GM18511 (cell line): ENCODE results near the gene ANKRD9.
"Not testable (repeated sequence)": the region's sequence is repeated elsewhere in the genome, so short reads cannot be mapped to it uniquely, and the experiment has no call there.

ENCODE experiments used
- ATAC-seq: cut with Tn5 transposase; IDR thresholded peaks from one replicate; pipeline ENCODE4 v1.9.1; 2021; ENCODE audit warnings: mild to moderate bottlenecking, moderate library complexity; ENCODE audit not compliant: unreplicated experiment

ANKRD9 gene, protein sequence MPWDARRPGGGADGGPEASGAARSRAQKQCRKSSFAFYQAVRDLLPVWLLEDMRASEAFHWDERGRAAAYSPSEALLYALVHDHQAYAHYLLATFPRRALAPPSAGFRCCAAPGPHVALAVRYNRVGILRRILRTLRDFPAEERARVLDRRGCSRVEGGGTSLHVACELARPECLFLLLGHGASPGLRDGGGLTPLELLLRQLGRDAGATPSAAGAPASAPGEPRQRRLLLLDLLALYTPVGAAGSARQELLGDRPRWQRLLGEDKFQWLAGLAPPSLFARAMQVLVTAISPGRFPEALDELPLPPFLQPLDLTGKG

DNA sequence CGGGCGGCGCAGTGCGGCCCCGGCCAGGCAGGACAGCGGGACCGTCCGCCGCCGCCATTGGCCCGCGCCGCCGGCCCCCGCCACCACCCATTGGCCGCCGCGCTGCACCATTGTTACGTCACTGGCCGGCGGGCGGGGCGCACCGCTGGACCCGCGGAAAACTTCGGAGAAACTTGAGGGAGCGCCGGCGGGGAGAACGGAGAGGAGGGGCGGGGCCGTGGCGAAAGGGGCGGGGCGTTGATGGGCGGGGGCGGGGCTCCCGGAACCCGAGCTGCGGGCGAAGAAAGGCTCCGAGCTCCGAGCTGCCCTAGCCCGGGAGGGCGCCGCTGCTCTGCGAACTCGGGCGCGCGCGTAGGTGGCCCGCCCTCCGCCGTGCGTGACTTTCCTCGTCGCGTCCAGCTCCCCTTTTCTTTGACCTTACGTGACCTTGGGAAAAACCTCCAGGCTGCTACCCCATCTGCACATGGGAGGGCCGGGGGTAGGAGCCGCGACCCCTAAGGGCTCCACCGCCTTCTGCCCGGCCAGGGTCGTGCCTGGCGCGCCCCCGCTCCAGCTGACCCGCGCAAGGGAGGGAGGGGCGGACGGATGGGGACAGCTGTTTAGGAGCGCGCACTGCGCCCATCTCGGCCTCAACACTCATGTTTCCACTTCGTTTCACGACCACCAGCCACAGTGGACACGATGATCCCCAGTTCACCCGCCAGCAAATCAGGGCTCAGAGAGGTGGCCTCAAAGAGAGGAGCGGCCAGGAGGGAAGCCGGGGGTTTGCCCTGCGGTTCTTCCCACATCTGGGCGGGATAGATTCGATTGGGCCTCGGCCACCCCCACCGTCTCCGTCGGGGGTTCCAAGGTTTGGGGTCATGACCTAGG is at the start of gene ANKRD9:
TSS of gene ANKRD9 (minus strand) at position 31 of the 870 bp plus-strand sequence. CDS start 1,887 bp downstream, outside the sequence.
- ATAC-seq, result peak; percentile 82

DNA sequence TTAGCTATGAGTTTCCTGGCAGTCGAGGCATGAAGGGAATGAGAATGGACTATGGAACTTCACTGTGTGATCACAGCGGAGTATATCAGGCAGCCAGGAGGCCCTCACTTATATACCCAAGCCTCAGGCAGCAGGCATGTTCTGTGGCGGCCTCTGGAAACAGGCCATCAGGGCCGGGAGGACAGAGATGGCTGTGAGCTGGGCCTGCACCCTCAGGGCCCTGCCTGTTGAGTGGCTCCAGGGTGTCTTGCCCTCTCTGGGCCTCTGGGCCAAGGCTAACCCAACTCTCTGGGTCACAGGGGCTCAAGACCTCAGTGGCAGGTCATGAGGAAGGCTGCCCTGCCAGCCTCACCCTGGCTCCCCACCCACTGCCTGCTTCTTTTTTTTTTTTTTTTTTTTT is 49.0 kb upstream of the ANKRD9 start:
- ATAC-seq, result no peak

DNA sequence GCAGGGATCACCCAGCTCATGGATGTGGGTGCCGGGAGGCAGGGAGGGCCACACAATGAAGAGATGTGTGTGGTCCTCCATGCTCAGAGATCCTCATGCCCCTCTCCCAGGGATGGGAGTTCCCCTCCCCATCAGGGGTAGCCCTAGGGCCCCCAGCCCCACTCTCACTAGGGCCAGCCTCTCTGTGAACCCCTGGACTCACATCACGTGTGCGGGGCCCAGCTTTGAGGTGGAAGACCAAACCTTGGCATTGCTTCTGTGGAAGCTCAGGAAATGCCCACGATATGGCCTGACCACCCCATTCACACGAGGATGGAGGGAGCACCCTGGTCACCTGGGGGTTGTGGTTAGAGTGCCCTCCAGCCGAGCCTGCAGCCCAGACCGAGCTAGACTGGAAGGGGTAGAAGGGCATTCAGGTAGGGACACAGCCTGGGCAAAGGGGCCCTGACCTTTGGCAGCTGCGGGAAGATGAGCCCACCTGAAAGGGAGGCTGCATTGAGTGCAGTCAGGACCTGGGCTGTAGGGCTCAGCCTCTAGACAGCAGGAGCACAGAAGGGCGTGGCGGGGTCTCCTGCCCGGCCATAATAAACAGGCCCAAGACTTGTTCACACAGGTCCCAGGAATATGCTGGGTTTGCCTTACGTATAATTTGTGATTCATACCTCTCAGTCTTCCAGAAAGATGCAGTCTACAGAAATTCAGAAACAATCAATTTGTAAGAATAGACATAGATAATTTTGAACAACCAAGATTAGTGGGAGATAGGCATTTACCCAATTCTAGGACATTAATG is 48.1 kb upstream of the ANKRD9 start:
- ATAC-seq, result no peak

DNA sequence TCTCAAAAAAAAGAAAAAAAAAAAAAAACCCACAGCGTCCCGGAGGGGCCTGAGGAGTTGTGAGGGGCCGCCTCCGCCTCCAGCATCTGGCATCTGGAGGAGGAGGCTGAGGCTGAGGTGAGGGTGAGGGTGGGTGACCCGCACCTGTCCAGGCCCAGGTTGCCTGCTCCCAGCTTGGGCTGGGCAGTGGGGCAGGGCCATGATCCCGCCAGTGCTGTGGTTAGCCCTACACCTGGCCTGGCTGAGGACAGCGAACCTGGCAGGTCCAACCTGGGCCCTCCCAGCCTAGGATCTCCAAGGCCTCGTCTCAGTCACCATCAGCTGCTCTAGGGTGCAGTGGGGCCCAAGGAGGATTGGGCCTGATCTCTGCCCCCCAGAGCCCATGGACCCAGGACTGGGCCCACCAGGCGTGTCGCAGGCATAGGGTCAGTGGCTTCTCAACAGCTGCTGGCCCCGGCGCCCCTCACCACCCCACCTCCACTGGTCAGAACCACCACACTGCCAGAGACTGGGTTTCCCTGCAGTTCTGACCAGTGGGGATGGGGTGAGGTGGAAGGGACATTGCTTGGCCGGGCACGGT is 46.6 kb upstream of the ANKRD9 start:
- ATAC-seq, result no peak

DNA sequence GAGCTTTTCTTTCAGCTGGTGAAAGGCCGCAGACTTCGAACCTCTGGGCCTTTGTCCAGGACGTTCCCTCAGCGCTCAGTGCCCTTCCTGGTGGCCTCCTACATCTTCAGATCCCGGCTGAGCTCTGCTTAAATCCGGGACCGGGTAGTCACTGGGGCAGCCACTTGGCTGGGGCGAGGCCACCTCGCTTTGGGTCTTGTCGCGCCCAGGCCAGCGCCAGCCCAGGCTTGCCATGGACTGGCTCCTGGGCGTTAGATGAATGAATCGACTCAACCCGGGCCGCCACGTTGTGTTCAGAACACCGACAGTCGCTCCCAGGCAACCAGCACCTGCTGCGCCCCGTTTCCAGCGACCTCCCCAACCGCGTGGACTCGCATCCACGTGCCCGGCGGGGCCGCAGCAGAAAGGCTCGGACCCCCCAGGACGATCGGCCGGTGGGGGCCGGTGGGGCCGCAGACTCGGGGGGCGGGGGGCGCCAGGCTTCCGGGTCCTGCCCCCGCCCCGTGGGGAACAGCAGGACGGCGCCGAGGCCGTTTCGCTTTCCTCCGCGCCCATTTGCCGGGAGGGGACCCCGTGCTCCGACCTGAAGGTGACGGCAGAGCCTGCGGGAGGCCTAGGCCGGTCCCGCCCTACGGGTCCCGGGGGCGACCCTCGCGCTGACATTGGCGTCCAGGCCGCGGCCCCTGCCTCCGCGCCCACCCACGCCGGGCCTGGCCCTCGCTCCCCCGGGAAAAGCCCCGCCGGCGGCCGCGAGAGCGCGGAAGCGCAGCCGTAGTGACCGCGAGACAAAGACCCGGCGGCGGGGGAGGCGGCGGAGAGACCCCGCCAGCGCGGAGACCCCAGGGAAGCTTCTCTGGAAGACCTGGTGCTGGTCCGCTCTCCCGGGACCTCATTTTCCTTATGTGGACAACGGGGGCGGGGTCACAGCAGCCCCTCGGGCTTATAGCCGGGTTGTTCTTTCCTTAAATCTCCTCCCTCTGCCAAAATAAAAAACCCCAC is 45.5 kb upstream of the ANKRD9 start:
- ATAC-seq, result peak; percentile 61

DNA sequence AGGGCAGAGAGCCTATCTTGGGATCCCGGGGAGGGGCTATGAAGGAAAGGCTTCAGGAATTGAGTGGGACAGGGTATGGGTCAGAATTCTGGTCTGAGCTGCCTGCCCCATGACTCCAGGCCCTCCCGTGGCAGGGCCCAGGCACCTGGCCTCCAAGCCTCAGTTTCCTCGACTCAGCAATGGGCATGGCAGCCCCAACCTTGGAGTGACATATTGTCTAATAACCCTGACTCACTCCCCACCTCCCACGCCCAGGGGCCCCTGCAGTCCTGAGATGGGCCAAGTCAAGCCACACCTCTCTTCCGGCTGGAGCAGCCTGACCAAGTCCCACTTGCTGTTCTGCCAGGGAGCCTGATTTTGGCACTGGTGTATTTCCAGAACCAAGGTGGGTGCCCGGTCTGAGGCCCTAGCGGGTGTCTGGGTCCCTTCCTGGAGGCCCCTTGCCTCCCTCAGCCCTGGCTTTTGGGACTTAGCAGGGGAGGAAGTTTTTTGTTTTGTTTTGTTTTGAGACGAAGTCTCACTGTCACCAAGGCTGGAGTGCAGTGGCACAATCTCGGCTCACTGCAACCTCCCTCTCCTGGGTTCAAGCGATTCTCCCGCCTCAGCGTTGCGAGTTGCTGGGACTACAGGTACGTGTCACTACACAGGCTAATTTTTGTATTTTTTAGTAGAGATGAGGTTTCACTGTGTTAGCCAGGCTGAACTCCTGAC is 42.6 kb upstream of the ANKRD9 start:
- ATAC-seq, result no peak

DNA sequence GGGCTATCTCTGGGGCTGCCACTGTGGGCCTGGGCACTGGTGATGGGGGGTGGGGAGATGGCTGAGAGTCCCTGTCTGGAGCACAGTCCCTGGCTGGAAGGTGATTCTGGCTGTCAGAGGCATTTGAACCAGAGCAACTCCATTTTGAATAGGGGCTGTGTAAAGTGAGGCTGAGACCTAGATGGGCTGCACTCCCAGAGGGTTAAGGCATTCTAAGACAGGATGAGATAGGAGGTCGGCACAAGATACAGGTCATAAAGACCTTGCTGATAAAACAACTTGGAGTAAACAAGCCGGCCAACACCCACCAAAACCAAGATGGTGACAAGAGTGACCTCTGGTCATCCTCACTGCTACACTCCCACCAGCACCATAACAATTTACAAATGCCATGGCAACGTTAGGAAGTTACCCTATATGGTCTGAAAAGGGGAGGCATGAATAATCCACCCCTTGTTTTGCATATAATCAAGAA is 41.4 kb upstream of the ANKRD9 start:
- not testable (repeated sequence) for ATAC-seq

DNA sequence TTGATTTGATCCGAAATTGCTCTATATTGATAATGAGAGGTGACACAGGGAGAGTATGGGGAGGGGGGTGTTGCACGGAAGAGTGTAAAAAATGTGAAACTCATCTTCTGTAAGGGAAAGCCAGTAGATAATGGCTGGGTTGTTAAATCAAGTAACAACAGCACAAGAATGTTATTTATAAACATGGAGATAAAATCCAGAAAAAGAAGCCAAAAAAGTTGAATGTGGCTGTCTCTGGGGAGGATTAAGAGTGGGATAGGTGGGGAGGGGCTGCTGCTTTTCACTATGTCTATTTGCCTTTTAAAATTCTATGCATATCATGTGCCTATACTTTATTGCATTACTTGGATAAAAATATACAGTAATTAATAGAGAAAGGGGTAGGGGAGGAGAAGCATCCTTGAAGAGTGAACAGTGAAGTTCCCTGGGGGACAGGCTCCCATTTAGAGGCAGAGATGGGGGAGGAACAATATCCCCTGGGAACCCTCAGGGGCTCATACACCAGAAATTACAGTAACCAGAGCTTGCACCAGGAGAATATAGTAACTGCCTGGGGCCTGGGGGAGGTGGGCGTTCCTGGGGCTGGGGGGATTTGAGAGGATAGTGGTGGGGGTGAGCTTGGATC is 39.2 kb upstream of the ANKRD9 start:
- no peak for ATAC-seq

DNA sequence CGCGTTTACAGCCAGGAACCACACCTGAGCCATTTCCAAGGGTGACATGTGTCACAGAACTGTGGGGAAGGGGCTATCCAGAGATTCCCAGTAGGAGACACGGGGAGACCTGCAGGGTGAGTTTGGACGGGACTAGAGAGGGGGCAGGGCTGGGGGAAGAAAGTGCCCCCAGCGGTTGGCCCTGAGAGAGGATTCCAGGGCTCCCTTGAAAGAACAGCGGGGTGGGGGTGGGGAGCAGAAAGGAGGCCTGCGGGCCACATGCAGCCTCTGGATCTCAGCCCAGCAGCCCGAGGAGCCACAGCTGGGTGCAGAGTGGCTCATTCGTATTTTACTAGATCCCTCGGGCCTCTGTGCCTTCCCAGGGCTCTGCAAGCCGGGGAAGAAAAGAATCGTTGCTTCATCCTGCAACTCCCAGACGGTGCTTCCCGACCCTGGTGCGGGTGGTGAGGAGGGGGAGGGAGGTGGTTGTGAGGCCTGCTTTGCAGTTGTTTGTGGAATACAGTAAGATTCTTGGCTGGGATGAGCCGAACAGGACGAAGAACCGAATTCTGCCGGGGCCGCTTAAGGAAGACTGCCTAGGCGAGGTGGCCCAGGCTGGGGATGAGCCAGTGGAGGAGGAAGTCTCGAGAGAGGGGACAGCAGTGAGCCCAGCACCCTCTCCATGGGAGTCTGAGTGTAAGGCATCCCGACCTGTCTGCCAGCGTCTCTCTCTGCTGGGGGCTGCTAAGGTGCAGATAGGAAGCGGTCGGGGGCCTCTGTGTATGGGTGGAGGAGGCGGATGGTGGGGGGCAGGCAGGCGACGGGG is 36.1 kb upstream of the ANKRD9 start:
- no peak for ATAC-seq

DNA sequence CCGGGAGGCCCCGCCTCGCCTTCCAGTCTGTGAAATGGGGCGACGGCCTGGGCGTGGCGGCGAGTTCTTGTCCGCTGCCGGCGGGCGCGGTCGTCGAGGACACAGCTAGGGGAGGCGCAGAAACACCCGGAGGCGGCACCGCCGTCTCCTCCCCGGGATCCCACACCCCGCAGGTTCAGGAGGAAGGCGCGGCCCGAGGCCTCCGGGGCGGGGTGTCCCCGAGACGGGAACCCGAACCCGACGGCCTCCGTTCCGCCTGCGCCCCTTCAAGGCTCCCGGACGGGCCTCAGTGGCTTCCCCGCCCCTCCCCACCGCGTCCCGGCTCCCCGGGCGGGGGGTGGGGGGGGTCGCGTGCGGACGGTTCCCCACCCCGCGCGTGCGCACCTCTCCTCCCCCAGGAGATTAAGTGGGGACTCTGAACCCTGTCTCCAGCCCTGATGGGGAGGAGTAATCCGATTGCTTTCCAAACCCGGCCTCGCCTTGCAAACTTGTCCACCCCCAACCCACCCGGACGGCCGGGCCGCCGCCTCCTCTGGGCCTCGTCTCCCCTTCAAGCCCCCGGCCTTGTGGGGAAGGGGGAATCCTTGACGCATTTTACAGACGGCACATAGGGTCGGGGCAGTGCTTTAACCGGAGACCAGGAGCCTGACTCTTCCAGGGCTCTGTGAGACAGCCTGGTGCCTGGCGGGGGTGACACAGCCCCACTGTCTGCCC is 35.3 kb upstream of the ANKRD9 start:
- no peak for ATAC-seq

DNA sequence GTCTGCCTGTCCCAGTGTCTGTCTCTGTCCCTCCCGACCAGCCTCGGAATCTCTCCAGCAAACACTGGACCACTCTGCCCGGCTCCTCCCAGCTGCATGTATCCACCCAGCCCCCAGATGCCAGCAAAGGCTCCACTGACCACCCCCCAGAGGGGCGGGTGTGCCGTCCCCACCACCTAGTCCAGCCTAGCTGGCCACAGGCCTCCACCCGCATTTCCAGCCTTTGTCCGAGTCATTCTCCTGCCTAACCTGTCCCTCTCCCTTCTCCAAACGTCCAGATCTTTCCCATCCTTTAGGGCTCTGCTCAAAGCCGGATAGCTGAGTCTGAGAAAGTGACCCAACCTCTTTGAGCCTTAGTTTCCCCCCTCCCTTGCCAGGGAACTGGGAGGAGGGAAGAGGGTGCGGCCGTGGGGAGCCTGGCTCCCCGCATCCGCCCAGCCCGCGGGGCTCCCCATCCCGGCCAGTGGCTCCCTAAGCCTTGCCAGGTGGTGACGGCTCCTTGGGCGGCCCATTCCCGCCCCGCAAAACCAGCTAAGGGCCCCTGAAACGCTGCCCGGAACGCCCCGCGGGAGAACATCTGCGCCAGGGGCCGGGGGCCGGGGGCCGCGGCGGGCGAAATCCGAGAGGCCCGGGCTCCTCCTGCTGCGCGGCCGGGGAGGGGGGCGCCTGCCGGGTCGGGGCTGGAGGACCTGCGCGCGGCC is 34.6 kb upstream of the ANKRD9 start:
- ATAC-seq, result no peak

DNA sequence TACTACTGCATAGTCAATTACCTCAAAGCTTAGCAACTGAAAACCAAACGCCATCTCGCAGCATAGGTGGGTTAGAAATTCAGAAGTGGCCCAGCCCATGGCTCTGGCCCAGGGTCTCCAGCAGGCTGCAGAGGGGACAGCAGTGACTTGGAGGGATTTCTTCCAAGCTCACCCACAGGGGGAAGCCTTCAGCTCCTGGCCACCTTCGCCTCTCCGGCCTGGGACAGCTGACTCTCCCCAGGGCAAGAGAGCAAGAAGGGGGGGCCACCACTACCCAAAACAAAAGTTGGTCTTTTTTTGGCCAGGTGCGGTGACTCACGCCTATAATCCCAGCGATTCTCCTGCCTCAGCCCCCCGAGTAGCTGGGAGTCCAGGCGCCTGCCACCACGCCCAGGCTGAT is 32.2 kb upstream of the ANKRD9 start:
- ATAC-seq, result no peak

DNA sequence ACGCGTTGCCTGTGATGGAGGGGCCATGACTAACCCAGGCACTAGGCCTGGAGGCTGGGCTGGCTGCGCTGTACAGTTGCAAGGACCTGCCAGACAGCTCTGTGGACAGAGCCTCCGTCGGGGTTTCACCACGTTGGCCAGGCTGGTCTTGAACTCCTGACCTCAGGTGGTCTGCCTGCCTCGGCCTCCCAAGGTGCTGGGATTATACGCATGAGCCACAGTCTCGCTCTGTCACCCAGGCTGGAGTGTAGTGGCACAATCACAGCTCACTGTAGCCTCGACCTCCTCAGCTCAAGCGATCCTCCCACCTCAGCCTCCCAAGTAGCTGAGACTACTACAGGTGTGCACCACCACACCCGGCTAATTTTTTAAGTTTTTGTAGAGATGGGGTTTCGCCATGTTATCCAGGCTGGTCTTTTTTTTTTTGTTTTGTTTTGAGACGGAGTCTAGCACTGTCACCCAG is 31.5 kb upstream of the ANKRD9 start:
- not testable (repeated sequence) for ATAC-seq

DNA sequence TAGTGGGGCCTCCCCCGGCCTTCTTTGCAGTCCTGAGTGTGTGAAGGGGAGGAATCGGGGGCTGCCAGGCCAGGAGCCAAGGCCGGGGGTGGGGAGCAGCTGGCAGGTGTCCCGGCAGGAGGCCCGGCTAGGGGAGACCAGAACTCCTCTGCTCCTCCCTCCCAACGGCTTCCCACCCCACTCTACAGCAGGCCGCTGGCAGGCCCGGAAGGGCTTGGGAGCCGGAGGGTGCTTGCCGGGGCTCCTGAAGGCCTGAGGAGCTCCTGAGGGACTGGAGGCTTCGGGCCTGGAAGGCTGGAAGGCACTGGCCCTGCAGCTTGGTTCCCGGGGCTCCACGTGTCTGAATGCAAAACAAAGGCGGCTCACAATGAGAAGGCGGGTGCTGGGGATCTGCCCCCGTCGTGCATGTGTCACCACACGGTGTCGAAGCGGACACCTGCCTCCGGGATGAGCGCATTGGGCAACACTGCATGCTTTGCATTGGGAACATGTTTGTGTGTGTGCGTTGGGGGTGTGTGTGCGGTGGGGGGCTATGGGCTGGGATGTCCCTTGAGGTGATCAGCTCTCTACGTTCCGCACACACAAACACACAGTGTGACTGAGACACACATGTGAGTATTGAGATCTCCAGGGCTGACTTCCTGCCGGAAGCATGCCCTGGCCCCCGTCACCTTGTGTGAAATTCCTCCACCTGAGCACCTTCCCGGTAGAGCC is 30.9 kb upstream of the ANKRD9 start:
- ATAC-seq, result no peak

DNA sequence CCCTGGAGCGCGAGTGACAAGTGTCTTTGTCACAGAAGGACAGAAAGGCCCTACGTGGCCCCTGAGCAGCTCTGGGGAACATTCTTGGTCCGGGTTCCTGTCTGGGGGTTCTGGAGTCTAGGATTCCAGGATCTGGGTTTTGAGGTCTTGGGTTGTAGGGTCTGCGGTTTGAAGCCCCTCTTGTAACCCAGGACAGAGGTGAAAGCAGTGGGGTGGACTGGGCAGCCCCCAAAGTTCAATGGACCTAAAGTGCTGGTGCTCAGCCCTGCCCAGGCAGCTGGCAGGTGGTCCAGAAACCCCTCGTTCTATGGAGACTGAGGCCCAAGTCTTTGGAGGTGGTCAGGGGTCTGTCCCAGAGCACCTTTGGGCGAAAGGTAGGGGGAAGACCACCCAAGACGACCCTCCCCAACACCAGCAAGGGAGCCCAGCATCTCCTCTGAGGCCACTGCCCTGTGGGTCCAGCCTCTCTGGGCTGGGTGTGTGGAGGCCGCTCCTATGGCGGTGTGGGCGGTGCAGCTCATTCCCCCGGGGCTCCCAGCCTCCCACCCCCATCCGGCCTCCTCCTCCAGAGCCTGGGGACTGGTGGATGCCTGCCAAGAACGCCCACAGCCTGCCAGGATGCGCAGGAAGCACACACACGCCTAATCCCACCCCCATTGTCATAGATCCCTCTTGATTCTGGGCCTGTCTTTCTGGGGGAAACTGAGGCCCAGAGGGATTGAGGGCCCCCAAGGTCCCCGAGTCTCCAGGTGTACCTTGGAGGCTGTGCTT is 30.2 kb upstream of the ANKRD9 start:
- no peak for ATAC-seq
